ENCODE data around the gene STAB2.

GRCh38 chr12:103652808-103653207 lies 65.7 kb downstream of the STAB2 start:
- TF ChIP-seq CTCF (IDR thresholded peaks at IDR 0.05 in 4 of 5, conservative IDR thresholded peaks at IDR 0.05 in 1 of 5) (no peak), POLR2A (IDR thresholded peaks at IDR 0.05) (no peak)

Measured in gastrocnemius medialis (tissue), 4 donors.